ENCODE data around the gene PRX.

The PRX gene

DNA sequence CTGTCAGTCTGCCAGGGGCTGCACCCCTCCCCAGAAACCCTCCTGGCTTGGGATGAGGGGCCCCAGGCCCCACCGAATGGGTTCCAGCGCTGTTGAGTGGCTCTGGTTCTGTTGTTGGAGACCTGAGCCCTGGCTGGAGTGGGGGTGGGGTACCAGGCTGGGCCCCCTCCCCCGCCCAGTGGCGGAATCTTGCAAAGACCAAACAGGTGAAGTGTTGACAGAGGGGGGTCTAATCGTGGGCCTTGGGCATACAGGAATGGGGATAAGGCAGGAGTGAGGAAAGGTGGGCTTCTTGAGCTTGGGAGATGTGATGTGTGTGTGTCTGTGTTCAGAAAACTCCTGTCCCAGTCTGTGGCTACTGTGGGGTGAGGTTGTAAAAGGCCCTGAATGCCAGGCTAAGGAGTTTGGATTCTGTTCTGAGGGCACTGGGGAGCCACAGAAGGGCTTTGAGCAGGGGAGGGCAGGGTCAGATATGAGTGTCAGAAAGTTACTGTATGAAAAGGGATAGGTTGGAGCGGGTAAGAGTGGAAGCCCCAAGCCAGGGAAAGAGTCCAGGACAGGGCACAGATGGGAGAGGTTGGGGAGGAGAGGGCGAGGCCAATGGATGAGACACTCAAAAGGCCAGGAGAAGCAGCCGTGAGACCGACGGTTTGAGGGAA, 23.0 kb downstream of the PRX start, which contains the start of gene HIPK4:
TSS of gene HIPK4 (minus strand) at position 98 of the 659 bp plus-strand sequence. CDS start 279 bp downstream, outside the sequence.
- DNase-seq (ENCODE audit: low spot score) = no peak
- no peak for TF ChIP-seq CTCF (IDR thresholded peaks at IDR 0.05; ENCODE audit: extremely low read depth, missing control alignments)

GRCh38 chr19:40389404-40390083, 23.6 kb downstream of the PRX start:
- DNase-seq (ENCODE audit: low spot score) = no peak

GRCh38 chr19:40388481-40388880, 24.7 kb downstream of the PRX start:
- DNase-seq (ENCODE audit: low spot score) = no peak
- TF ChIP-seq CTCF (IDR thresholded peaks at IDR 0.05; ENCODE audit: extremely low read depth, missing control alignments) = no peak

More at GRCh38 chr19:40389404-40390083, 23.6 kb downstream of the PRX start:
- TF ChIP-seq CTCF (IDR thresholded peaks at IDR 0.05; ENCODE audit: extremely low read depth, missing control alignments) = no peak

DNA sequence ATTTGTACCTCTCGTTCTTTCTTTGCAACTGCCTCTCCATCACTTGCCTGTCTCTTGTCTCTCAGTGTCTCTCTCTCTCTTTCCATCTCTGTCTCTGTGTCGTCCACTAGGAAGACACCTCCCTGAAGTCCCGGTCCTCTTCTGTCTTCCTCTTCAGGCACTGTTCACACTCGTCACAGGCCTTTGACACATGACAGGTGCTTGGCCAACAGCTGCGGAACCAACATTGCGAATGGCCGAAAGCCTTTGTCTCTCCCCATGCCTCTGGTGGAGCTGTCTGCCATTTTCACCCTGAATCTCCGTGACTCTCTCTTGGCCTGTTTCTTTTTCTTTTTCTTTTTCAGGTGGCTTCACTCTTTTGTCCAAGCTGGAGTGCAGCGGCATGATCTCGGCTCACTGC, 26.0 kb downstream of the PRX start:
- TF ChIP-seq CTCF (IDR thresholded peaks at IDR 0.05; ENCODE audit: extremely low read depth, missing control alignments) = no peak
- DNase-seq (ENCODE audit: low spot score) = no peak

- DNase-seq (ENCODE audit: low spot score) = no peak
- no peak for TF ChIP-seq CTCF (IDR thresholded peaks at IDR 0.05; ENCODE audit: extremely low read depth, missing control alignments)
These were observed 29.4 kb downstream of the PRX start for GRCh38 chr19:40383668-40384248.

DNA sequence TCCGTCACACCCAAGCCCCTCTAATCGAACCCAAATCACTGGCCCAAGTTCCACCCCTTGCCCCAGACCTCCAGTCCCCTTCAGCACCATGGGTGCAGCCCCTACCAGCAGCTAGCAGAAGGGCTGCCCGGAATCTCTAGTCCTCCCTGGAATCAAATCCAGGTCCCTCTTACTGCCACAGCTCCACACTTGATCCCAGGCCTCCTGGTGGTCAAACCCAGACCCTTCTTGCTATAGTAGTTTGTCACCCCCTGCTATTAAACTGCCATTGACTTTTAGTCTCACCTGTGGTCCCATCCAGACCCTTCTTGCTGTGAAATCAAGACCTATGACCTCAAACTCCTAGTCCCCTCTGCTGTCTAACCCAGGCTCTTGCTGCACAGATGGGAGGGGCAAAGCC, 31.9 kb downstream of the PRX start:
- no peak for DNase-seq (ENCODE audit: low spot score)
- TF ChIP-seq CTCF (IDR thresholded peaks at IDR 0.05; ENCODE audit: extremely low read depth, missing control alignments) = no peak
